ENCODE measurements around the gene RPS6KA3. TPM values are rescaled to one million over a fixed set of nuclear protein-coding genes. Genes with fewer than 3 reads are reported as not detected.

The RPS6KA3 gene
- 25.1 TPM for polyA plus RNA-seq (2012; ENCODE audit: insufficient read depth, insufficient read length)

DNA sequence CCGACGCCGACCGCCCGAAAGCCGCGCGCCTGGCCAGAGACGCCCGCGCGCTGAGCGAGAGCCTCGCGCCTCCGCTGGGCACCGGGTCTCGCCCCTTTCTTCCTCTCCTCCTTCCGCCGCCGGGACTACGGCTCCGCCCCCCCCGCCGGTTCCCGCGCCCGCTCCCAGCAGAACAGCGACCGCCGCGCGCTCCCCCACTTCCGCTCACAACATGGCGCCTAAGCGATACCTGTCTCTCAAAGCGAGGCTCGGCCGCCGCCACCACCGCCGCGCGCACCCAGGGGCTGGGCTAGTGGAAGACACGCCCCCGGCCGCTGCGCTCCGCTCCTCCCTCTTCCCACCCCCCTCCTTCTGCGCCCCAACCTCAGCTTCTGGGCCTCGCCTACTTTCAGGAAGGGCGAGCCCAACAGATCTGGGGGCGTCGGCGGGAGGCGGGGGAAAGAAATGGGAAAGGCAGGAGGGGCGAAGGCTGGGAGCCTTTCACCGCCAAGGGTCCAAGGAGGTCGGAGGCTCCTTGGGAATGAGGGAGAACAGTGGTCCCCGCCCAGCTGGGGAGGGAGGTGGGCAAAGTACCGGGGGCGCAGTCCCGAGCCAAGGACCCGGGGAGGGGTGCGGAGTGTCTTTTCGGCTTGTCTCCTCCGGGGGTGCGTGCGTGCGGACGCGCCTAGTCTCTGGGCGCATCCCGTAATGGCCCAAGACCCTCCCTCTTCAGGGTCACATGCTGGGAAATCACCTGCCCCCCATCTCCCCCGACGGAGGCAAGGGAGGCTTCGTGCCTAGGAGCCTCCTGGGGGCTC, at the start of gene RPS6KA3:
Gene RPS6KA3 (minus strand): TSS at position 100 of the 797 bp plus-strand sequence. CDS start 277 bp downstream, outside the sequence.
- DNase-seq (ENCODE audit: low read depth, low spot score) = peak; percentile 77
- H3K4me3 ChIP-seq (ENCODE audit: low read length) = peak within 1 kb of the TSS; percentile 66

DNA sequence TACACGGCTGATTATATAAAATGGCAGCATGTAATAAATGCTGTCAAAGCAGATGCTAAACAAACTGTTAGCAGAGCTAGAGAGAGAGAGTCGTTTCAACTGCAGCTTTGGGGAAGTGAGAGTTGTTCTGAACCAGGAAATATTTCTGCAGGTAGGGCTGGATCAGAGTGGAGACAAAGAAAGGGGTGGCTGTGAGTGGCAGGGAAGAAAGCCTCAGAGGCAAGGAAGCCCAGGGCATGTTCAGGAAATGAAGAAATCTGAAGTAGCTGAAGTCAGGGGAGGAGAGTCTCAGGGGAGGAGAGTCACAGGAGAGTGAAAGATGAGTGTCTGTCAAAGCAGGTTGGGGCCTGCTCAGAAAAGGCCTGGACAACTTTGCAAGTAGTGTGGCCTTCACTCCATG, 48.4 kb upstream of the RPS6KA3 start:
- no peak for DNase-seq (ENCODE audit: low read depth, low spot score)
- no peak overlapping the region for H3K4me3 ChIP-seq (ENCODE audit: low read length)

DNA sequence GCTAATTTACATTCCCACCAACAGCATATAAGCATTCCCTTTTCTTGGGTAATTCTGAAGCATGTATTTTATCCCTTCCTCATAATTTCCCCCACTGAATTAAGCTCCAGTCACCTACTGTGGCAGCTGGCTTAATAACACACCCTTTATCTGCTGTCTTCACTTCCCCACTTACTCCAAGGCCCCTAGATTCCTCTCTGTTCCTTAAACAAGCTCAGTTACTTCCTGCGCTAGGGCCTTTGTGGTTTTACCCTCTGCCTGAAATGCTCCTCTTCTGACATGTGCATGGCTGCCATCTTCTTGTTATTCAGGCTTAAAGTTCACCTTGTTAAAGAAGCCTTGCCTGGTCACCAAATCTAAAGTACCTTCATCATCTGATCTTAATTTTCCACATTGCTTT, 47.2 kb upstream of the RPS6KA3 start:
- peak; percentile 33 for DNase-seq (ENCODE audit: low read depth, low spot score)
- no peak overlapping the region for H3K4me3 ChIP-seq (ENCODE audit: low read length)

DNA sequence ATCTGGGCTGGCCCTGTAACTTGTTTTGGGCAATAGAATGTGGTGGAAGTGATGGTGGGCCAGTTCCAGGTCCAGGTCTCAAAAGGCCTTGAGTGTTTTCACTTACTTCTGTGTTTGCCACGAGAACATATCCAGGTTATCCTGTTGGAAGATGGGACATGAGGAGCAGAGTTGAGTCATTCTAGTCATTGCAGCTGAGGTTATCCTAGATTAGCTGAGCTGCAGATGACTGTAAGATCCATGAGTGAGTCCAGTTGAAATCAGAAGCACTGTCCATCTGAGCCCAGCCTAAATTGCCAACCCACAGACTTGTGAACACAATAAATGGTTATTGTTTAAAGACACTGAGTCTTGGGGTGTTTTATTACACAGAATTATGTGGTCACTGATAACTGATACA, 45.3 kb upstream of the RPS6KA3 start:
- DNase-seq (ENCODE audit: low read depth, low spot score) = no peak
- no peak overlapping the region for H3K4me3 ChIP-seq (ENCODE audit: low read length)

DNA sequence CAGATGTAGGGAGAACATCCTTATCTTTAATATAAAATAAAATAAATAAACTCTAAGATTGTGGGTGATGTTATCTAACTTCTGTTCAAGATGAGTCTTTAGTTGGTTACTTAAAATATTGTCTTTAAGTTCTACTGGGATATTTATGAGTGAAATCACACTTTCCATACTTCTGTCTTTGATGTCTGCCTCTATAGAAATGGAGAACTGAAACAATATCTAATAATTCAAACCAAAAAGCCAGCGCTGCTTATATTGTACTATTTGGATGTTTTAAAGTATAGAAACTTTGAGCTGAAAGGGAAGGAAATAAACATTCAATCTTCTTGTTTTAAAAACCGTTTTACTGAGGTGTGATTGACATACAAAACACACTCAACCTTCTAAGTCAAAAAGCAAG, 44.8 kb upstream of the RPS6KA3 start:
- no peak overlapping the region for H3K4me3 ChIP-seq (ENCODE audit: low read length)
- no peak for DNase-seq (ENCODE audit: low read depth, low spot score)

DNA sequence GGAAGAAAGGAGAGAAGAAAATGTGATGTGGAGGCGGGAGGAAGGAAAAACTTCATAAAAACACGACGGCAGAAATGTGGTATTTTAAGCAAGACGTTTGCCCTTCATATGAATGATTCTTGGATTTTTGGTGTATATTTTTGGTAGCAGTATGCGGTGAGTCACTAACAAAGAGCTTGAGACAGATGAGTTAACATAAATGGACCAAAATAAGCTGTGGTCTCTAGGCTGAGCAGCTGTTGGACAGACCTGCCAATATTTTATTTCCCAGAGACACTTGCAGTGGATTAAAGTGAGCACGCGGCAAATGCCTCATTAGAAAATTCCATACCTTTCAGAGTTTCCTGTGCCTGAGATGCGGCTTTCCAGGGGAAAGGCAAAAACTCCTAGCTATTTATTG, 43.1 kb upstream of the RPS6KA3 start:
- DNase-seq (ENCODE audit: low read depth, low spot score) = no peak

DNA sequence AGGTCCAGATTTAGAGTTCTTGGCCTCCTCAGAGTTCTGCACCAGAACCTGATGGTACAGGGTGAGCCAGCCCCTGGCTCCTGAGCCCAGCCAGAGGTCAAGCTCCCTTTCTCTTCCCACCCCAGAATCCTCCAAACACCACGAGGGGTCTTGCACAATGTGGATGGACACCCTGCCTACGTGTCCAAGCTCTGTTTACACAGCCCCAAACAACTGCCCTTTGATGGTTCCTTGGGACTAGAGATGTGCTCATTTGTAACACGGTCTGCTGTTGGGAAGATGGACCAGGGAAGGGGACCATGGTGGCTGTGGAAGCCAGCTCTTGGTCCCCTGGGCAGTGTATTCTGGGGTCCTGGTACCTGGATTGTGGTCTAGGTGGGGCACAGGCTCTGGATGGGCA, 40.0 kb upstream of the RPS6KA3 start:
- no peak for DNase-seq (ENCODE audit: low read depth, low spot score)
- no peak overlapping the region for H3K4me3 ChIP-seq (ENCODE audit: low read length)

More for the DNA sequence above, 43.1 kb upstream of the RPS6KA3 start:
- H3K4me3 ChIP-seq (ENCODE audit: low read length) = no peak overlapping the region

DNA sequence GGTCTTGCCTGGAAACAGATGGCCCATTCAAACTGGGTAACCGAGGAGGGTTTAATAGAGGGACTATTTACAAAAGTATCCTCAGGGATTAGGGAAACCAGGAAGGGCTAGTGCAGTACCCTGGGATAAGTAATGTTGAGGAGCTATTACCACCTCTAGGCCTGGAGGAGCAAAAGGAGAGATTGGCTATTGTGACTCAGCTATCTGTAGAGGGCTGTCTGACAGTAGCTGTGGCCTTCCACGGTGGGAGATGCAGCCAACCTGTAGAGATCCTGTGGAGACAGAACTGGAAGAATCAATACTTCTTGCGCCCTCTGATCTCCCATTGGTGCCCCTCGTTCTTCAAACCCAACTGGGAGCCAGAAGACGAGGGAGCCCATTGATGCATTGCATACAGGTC, 34.1 kb upstream of the RPS6KA3 start:
- DNase-seq (ENCODE audit: low read depth, low spot score) = no peak
- H3K4me3 ChIP-seq (ENCODE audit: low read length) = no peak overlapping the region

DNA sequence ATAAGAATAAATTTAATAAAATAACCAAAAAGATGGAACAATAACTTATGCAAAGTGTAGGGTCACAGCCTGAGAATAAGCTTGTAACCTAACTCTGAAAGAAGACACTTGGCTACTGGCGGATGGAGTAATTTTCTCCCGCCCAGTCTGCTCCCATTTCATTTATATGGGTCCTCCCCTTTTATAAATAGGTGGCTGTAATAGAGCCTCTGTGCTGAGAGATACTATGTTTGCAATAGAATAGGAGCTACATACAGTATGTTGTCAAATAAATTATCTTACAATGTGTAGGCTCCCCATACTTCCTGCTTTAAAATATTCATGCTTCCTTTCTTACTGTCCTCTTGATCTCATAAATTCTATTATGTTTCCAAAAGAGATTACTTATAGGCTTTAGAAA, 28.2 kb upstream of the RPS6KA3 start:
- no peak for DNase-seq (ENCODE audit: low read depth, low spot score)
- no peak overlapping the region for H3K4me3 ChIP-seq (ENCODE audit: low read length)

DNA sequence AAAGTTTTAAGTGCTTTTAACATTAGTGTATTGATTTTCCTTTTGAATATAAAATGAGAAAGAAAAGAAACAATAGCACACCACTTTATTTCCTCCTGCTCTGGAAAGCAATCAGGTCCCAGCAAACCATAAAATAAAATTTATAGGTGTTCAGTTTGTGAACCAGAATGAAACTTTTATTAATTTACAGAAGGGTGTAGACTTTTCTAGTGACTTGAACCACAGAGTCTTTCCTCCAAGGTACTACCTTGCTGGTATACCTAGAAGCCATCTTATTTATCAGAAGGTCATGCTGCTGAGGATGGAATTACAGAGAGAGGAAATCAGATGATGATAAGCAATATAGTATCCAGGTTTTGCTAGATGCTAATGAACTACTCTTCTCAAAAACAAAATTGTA, 27.6 kb upstream of the RPS6KA3 start:
- H3K4me3 ChIP-seq (ENCODE audit: low read length) = no peak overlapping the region

DNA sequence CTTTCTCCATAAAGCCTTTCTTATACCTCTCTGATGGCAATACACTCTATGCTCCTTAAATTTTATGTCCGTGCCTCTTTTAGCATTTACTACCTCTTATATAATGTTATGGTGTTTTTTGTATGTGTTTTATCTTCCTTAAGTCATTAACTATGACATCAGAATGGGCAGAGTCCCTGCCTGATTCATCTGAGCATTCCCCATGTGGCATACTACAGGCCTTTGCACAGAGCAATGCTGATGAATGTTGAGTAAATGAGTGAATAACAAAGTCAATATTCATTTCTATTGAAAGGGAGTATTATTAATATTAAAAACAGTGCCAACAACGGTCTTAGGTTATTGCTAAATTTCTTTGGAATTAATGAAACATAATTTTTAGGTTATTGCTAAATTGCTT, 18.8 kb upstream of the RPS6KA3 start:
- no peak overlapping the region for H3K4me3 ChIP-seq (ENCODE audit: low read length)
- DNase-seq (ENCODE audit: low read depth, low spot score) = no peak

More for the DNA sequence above, 27.6 kb upstream of the RPS6KA3 start:
- no peak for DNase-seq (ENCODE audit: low read depth, low spot score)

DNA sequence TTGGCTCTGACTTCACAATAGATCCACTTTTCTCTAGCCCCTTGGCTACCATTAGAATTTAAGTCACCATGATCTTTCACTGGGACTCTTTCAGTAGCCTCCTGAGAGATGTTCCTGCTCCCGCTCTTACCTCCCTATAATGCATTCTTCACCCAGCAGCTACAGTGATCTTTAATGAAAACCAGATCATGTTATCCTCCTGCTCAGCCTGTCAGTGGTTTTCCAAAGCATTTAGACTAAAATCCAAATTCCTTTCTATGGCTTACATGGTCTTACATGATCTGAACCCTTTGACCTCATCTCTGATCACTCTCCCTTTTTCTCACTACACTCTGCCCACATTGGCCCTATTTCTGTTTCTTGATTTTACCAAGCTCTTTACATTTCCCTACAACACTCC, 18.3 kb upstream of the RPS6KA3 start:
- DNase-seq (ENCODE audit: low read depth, low spot score) = no peak
- H3K4me3 ChIP-seq (ENCODE audit: low read length) = no peak overlapping the region

DNA sequence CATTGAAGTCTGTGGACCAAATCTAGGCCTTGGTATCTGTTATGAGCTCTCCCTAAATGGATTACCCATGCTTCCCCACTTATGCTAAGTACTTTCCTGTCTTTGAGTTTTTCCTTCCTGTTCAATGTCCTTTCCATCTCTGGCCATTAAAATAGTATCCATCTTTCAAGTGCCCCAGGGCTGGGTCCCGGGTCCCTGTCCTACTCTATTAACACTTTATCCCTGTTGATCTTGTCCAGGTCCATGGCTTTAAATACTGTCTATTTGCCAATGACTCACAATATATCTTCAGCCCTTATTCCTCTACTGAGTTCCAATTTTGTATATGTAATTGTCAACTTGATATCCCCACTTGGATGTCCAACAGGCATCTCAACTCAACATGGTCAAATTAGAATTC, 17.7 kb upstream of the RPS6KA3 start:
- DNase-seq (ENCODE audit: low read depth, low spot score) = no peak
- H3K4me3 ChIP-seq (ENCODE audit: low read length) = no peak overlapping the region

DNA sequence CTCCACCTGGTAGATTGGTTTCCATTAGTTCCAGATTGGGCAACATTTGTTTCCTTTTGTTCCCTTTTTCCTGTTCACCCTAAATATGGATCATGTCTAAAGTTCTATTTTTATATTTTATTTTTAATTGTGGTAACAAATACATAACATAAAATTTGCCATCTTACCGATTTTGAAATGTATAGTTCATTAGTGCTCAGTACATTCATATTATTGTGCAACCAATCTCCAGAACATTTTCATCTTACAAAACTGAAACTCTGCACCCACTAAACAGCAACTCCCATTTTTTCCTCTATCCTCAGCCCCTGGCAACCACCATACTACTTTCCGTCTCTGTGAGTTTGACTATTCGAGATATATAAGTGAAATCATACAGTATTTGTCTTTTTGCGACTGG, 14.2 kb upstream of the RPS6KA3 start:
- no peak for DNase-seq (ENCODE audit: low read depth, low spot score)
- H3K4me3 ChIP-seq (ENCODE audit: low read length) = no peak overlapping the region

DNA sequence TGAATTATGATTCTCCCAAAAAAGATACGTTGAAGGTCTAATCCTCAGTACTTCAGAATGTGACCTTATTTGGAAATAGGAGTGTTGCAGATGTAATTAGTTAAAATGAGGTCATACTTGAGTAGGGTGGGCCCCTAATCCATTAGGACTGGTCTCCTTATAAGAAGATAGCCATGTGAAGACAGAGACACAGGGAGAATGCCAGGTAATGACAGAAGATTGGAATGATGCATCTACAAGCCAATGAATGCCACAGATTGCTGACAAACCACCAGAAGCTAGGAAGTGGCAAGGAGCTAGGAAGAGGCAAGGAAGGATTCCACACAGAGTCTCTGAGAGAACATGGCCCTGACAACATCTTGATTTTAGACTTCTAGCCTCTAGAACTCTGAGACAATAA, 7.4 kb upstream of the RPS6KA3 start:
- H3K4me3 ChIP-seq (ENCODE audit: low read length) = no peak overlapping the region
- no peak for DNase-seq (ENCODE audit: low read depth, low spot score)

DNA sequence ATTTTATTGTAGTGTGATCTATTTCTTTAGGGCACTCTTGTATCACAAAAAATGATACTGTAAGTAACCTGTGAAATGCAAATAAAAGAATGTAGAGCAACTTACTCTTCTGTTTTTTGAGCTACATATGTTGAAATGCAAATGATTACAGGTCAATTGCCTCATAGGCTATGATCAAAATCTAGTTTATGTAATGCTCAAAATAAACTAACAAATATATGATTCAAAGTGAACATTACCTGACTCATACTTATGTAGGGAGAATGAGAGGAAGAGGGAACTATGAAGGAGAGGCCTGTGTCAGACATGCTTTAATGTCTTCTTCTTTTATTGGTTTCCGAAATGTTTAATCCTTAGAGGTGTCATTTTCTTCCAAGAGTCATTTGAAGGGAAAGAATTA, 5.0 kb upstream of the RPS6KA3 start:
- no peak overlapping the region for H3K4me3 ChIP-seq (ENCODE audit: low read length)
- no peak for DNase-seq (ENCODE audit: low read depth, low spot score)

DNA sequence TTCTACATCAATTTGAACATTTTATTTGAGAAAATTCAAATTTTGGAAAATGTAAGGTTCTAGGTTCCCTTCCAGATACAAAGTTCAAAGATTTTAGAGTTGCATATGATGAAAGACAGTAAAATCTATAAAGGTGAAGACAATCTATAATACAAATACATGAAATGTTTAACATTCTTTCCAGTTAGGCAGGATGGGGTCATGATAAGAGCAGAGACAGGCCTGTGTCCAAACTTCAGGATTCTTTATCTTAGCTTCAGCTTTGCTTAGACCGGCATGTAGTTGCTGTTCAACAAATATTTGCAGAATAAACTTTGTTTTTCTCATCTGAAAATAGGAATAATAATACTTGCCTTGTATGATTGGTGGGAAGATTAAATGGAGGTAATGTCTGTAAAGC, 4.5 kb upstream of the RPS6KA3 start:
- H3K4me3 ChIP-seq (ENCODE audit: low read length) = no peak overlapping the region
- DNase-seq (ENCODE audit: low read depth, low spot score) = no peak

DNA sequence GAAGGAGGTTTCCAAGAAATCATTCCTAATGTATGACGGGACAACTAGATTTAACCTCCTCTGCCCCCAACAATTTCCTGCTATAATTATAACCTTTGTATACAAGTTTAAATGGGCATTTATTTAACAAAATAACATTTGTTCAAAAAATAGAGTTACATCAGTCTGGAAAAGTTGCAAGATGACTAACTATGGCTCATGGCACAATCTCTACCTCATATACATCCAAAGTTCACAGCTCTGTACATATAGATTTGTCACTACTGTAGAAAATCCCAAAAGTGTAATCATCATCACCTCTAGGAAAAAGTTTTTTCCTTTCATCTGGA, 3.8 kb upstream of the RPS6KA3 start:
- no peak overlapping the region for H3K4me3 ChIP-seq (ENCODE audit: low read length)
- no peak for DNase-seq (ENCODE audit: low read depth, low spot score)

DNA sequence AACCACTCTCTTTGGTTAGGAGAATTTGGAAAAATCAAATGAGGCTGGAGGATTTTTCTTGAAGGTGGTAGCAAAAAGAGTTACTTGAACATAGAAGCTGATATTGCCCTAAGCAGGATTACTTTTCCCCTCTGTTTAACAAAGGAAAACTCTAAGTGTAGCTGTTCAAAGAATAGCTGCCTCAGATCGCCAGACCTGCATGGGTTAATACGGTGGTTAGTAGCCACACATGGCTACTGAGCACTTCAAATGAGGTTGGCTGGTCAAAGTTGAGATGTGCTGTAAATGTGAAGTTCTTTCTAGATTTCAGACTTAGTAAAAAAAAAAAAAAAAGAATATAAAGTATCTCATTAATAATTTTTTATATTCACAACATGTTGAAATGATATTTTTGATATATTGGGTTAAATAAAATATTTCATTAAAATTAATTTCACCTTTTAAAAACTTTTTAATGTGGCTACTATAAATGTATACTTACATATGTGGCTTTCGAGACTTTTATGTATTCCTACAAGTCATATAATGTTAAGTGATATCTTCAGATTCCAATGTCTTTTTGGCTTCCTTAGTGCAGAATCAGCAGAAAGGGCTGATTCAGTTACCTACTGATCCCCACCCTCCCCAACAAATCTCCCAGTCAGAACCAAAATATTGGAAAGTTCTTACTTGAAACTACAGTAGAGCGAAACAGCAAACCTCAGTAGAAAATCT, 3.3 kb upstream of the RPS6KA3 start:
- no peak for DNase-seq (ENCODE audit: low read depth, low spot score)
- no peak overlapping the region for H3K4me3 ChIP-seq (ENCODE audit: low read length)

DNA sequence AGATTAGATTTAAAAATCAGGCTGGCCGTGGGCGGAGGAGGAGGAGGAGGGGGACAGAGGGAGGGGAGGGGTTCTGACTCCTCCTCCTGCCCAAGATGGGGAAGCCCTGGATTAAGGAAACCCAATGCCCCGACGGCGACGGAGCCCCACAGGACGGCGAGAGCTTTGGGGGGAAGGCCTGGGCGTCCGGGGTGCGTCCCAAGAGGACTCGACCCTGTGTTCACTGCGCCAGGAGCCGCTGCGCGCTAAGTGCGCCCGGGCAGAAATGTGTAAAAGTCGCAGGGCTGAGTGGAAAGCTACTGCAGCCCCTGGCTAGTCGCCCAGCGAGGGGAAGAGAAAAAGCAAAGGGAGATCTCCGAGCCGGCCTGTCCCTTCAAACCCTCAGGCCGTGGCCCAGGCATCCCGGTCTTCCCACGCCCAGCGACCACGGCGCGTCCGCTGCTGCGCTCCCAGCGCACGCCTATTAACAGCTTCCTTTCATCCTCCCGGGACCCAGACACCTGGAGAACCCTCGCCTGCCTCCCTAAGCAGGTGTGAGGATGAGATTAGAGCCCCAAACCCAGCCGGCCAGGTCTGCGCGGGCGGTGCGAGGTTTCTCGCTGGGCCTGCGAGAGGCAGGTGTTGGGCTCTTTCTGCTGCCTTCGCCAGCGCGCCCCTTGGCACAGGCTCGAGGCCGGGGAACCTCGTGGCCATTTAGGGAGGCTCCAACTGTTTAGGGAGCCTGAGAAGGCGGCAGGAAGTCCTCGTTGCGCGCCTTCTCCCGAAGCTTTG, 1.4 kb upstream of the RPS6KA3 start:
- no peak for DNase-seq (ENCODE audit: low read depth, low spot score)
- no peak overlapping the region for H3K4me3 ChIP-seq (ENCODE audit: low read length)
